Testis (tissue), 2 donors: ENCODE measurements around the gene STXBP2.

Experiments
- CTCF ChIP-seq, 3 experiments: fragments of 450-650 bp in 2 of 3; fragments of 200-600 bp in 1 of 3; sonication (generic) in 1 of 3; IDR thresholded peaks; one replicate each; pipeline ENCODE4 v1.5.1; 2016 to 2019; ENCODE audit warnings: antibody characterized with exemption in 3 of 3, mild to moderate bottlenecking in 2 of 3, moderate library complexity in 1 of 3
- POLR2A ChIP-seq: fragments of 450-650 bp; IDR thresholded peaks from one replicate; pipeline ENCODE4 v1.6.1; 2017; ENCODE audit warnings: antibody characterized with exemption, mild to moderate bottlenecking, moderate library complexity

GRCh38 chr19:7663706-7664105, 26.8 kb downstream of the STXBP2 start:
- TF ChIP-seq CTCF (IDR thresholded peaks at IDR 0.05) = no peak
- no peak for TF ChIP-seq POLR2A
